Coronary artery (tissue), 2 donors: ENCODE measurements around the gene MBNL1.

ENCODE experiments used
- DNase-seq: peaks from one replicate; pipeline ENCODE4 v3.0.0-alpha.2; 2017; ENCODE audit warnings: low spot score
- H3K27ac ChIP-seq, 2 donors: fragments of 200-600 bp; sonication (generic); one replicate each; pipeline ENCODE4 v1.5.1; 2016 to 2019
- H3K4me3 ChIP-seq: fragments of 200-600 bp; sonication (generic); 2 replicates; pipeline ENCODE4 v1.5.1; 2016; ENCODE audit warnings: mild to moderate bottlenecking, moderate library complexity
- TF ChIP-seq, protein P1 (sequence below): fragments of 200-600 bp; sonication (generic); IDR thresholded peaks from one replicate; pipeline ENCODE4 v1.5.1; 2019; ENCODE audit warnings: antibody characterized with exemption

The MBNL1 gene, protein sequence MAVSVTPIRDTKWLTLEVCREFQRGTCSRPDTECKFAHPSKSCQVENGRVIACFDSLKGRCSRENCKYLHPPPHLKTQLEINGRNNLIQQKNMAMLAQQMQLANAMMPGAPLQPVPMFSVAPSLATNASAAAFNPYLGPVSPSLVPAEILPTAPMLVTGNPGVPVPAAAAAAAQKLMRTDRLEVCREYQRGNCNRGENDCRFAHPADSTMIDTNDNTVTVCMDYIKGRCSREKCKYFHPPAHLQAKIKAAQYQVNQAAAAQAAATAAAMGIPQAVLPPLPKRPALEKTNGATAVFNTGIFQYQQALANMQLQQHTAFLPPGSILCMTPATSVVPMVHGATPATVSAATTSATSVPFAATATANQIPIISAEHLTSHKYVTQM

DNA sequence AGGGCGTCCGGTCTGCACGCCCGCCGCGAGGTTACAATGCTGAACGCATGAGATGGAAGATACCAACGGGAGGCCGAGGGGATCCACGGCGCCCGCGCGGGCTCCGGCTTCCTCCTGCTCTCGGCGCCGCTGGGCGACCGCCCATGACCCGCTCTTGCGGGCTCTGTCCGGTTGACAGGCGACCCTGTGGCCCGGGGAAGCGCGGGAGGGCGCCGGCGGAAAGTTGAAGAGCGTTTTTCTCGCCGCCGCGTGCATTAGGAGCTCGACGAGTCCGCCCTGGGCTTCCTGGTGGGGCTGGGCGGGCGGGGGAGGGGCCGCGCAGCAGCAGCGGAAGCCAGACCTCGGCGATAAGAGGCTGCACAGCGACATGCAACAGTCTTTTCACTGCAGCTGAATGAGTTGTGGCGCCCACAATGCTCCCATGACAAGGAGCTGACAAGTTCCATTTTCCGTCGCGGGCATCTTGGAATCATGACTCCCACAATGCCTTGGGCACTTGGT is at the start of gene MBNL1:
MBNL1 (plus strand) TSS at position 375 of the 501 bp plus-strand sequence. CDS start 31,265 bp downstream, outside the sequence.
- TF ChIP-seq, protein P1, sequence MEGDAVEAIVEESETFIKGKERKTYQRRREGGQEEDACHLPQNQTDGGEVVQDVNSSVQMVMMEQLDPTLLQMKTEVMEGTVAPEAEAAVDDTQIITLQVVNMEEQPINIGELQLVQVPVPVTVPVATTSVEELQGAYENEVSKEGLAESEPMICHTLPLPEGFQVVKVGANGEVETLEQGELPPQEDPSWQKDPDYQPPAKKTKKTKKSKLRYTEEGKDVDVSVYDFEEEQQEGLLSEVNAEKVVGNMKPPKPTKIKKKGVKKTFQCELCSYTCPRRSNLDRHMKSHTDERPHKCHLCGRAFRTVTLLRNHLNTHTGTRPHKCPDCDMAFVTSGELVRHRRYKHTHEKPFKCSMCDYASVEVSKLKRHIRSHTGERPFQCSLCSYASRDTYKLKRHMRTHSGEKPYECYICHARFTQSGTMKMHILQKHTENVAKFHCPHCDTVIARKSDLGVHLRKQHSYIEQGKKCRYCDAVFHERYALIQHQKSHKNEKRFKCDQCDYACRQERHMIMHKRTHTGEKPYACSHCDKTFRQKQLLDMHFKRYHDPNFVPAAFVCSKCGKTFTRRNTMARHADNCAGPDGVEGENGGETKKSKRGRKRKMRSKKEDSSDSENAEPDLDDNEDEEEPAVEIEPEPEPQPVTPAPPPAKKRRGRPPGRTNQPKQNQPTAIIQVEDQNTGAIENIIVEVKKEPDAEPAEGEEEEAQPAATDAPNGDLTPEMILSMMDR = no peak
- H3K27ac ChIP-seq = peak within 1 kb of the TSS; percentile 99 to 100
- peak within 1 kb of the TSS; percentile 90 for H3K4me3 ChIP-seq
- DNase-seq = peak; percentile 91

DNA sequence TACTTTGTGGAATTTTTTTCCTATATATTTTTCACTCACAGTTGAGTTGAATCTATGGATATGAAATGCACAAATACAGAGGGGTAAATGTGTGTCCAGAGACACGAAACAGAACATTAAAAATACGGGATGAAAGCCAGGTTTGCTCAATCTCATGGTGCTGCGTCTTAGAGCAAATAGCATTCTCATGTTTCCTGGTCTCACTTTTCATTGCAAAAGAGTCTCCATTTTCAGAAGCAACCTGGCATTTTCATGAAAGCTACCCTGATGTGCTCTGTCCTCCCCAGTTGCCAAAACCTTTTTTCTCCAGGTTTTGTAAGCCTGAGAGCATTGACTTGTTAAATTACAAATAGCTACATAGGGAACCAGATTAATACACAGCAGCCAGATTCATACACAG is 49.5 kb upstream of the MBNL1 start:
- DNase-seq = no peak
- peak overlapping the region; percentile 68 to 77 for H3K27ac ChIP-seq
- TF ChIP-seq, protein P1 = no peak
- H3K4me3 ChIP-seq = no peak overlapping the region

DNA sequence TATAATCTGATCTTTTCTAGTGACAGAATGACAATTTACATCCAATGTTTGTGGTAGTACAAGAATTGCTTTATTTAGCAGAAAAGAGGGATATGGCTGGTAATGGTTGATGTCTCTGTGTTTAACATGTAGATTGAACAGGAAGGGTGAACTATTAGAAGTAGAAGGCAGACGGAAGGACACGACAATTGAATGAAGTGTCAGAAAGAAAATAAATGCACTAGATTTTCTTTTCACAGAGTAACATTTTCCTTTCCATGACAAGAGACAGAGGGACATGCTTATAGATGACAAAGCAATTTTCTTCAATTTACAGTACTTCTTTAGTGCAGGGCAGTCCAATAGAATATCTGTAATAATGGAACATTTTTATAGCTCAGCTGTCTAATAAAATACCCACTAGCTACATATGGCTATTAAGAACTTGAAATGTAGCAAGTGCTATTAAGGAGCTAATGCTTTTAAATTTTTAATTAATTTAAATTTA is 48.9 kb upstream of the MBNL1 start:
- DNase-seq = no peak
- no peak overlapping the region for H3K4me3 ChIP-seq
- TF ChIP-seq, protein P1 = no peak
- H3K27ac ChIP-seq = peak overlapping the region; percentile 68 to 77

DNA sequence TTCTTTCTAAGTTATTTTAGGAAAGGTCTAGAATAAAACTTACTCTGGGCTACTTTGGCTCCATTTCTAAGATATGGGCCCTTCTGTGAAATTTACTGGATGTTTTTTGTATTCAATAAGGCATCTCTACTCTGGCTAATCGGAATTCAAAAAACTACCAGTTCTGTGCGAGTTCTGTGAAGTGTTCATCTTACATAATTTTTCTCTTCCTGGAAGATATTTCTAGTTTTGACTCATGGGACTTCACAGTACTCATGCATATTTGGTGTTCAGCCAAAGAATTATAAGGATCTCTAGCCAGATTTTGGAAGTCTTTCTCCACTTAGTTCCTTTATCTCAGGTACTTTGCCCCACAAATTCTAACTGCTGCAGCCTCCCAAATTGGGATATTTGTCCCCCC is 46.4 kb upstream of the MBNL1 start:
- no peak for DNase-seq
- Histone ChIP-seq H3K4me3 (peak overlapping the region; percentile 33), H3K27ac (peak overlapping the region; percentile 61 to 76)
- TF ChIP-seq, protein P1 = no peak

DNA sequence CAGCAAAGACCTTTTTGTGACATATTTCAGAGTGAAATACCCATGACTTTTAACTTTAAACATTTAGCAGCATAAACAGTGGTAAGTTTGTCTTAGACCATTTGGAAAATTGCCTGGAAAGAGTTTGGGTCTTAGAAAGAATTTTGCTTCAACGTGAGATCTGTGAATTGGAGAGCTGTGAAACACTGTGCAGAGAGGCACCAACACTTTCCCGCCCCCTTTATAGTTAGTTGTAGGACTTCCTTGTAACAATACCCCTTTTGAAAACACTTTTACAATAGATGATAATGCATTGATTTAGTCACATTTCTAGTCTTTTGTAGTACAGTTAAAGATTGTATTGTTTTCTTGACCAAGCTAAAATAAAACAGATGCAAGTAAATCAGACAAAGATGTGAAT is 43.5 kb upstream of the MBNL1 start:
- peak overlapping the region in 1 of 2 donors; percentile 19 for H3K27ac ChIP-seq
- no peak overlapping the region for H3K4me3 ChIP-seq
- no peak for DNase-seq
- TF ChIP-seq, protein P1 = no peak

DNA sequence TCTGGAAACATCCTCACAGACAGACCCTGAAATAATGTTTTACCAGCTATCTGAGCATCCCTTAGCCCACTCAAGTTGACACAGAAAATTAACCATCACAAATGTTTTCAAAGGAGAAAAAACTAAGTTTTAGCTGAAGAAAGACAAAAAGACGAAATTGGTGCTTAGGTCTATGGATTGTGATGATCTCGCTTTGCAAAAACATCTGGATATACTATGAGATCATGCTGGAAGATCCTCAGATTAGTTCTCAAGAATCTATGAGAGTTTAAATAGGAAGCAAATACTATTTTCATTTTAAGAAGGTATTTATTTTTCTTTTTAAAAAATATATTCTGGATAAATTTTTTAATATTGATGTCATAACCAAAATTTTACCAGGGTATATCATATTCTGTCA is 42.6 kb upstream of the MBNL1 start:
- Histone ChIP-seq H3K27ac (peak overlapping the region in 1 of 2 donors; percentile 27), H3K4me3 (no peak overlapping the region)
- TF ChIP-seq, protein P1 = no peak
- DNase-seq = no peak

DNA sequence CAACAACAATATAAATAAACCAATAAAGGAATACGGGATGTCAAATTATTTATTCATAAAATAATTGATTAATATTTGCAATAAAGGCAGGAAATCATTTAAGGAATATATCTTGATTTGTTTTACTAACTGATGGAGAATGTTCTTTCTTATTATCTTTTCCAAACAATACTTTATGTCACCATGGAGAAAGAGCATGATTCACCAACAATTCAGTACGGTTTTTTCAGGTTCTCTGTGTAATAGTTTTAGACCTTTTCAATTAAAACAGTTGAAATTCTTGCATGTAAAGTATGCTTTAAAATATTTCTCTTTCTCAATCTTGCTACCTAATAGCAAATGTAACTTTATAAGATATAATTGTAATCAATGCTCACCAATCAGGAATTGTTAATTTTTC is 41.7 kb upstream of the MBNL1 start:
- H3K27ac ChIP-seq = no peak overlapping the region
- no peak overlapping the region for H3K4me3 ChIP-seq
- DNase-seq = no peak
- TF ChIP-seq, protein P1 = no peak
